SJCRH30 (cell line): Measurements from ENCODE around the gene KIF25. TPM values are rescaled to one million over a fixed set of nuclear protein-coding genes. Genes with fewer than 3 reads are reported as not detected.

Experiments used
- DNase-seq, 2 experiments: peaks; one replicate each; pipeline ENCODE4 v3.0.0-alpha.2; 2015 to 2020
- H3K27ac ChIP-seq: fragments of 250-450 bp; sonication (Bioruptor Pico); 2 replicates; pipeline ENCODE4 v1.5.1; 2020; ENCODE audit warnings: mild to moderate bottlenecking, moderate library complexity
- H3K27me3 ChIP-seq: fragments of 250-450 bp; sonication (Bioruptor Pico); 2 replicates; pipeline ENCODE4 v1.5.1; 2020; ENCODE audit warnings: mild to moderate bottlenecking, moderate library complexity
- H3K36me3 ChIP-seq: fragments of 250-450 bp; sonication (Bioruptor Pico); 2 replicates; pipeline ENCODE4 v1.5.1; 2020; ENCODE audit warnings: mild to moderate bottlenecking, moderate library complexity
- H3K4me1 ChIP-seq: fragments of 250-450 bp; sonication (Bioruptor Pico); 2 replicates; pipeline ENCODE4 v1.5.1; 2020; ENCODE audit warnings: mild to moderate bottlenecking, moderate library complexity
- H3K4me3 ChIP-seq: fragments of 250-450 bp; sonication (Bioruptor Pico); 2 replicates; pipeline ENCODE4 v1.5.1; 2020; ENCODE audit warnings: mild to moderate bottlenecking, moderate library complexity
- H3K9me3 ChIP-seq: fragments of 250-450 bp; sonication (Bioruptor Pico); replicated peaks from 2 replicates; pipeline ENCODE4 v1.5.1; 2020; ENCODE audit warnings: mild to moderate bottlenecking, moderate library complexity
- total RNA-seq: library from RNA; depleted of rRNA; stranded (reverse); fragments of >200 nt; shearing (Covaris generic); gene quantifications from 2 replicates; pipeline ENCODE4 v1.2.3, GENCODE V29; 2014

Gene KIF25
- total RNA-seq, 1 experiment from 2014 or later, result 0.51 TPM

DNA sequence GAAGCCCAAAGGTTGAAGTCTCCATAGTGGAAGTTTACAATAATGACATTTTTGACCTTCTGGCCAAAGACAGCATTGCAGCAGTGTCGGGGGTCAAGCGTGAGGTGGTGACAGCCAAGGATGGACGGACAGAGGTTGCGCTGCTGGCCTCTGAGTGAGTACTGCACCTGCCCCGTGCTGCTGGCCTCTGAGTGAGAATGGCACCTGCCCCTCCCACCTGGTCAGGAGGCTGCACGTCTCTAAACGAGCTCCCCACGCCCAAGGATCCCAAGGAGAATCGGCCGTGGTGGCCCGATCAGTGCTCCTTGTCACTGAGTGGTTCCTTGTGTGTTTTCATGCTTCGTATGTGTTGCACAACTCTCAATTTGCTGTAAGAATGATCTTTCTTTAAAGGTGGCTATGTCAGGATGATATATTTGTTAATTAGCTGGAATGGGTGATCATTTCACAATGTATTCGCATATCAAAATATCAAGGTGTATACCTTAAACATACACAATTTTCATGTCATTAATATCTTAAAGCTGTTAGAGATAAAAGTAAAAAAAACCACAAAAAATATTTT, 41.2 kb downstream of the KIF25 start:
- no peaks in the 10 kb centered on the region for H3K27me3 ChIP-seq
- H3K4me1 ChIP-seq, result peaks cover 17% of the 10 kb centered on the region
- DNase-seq, result no peak
- no peaks in the 10 kb centered on the region for H3K36me3 ChIP-seq
- H3K4me3 ChIP-seq, result no peak overlapping the region
- H3K9me3 ChIP-seq, result no peaks in the 10 kb centered on the region; the same call in 1 of the 2 replicates
- no peak overlapping the region for H3K27ac ChIP-seq

DNA sequence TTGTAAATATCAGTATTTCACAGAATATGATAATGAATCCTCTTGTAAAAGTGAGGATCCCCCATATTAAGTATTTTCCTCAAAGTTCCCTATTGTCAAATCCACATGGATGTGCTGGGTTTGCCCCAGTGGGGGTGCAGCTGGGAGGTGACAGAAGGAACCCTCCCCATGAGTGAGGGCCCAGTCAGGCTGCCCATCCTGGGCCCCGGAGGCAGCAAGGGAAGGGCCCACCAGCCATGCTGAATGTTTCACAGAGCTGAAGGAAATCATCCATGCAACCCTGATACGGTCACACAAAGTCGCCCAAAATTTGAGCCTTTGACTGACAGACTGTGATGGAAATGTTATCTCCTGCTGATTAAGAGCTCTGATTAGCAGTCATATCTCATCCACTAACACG, 41.8 kb downstream of the KIF25 start:
- no peaks in the 10 kb centered on the region for H3K27me3 ChIP-seq
- H3K4me3 ChIP-seq, result no peak overlapping the region
- DNase-seq, result no peak
- H3K9me3 ChIP-seq, result no peaks in the 10 kb centered on the region; the same call in 1 of the 2 replicates
- no peak overlapping the region for H3K27ac ChIP-seq
- H3K4me1 ChIP-seq, result peaks cover 17% of the 10 kb centered on the region
- H3K36me3 ChIP-seq, result no peaks in the 10 kb centered on the region

DNA sequence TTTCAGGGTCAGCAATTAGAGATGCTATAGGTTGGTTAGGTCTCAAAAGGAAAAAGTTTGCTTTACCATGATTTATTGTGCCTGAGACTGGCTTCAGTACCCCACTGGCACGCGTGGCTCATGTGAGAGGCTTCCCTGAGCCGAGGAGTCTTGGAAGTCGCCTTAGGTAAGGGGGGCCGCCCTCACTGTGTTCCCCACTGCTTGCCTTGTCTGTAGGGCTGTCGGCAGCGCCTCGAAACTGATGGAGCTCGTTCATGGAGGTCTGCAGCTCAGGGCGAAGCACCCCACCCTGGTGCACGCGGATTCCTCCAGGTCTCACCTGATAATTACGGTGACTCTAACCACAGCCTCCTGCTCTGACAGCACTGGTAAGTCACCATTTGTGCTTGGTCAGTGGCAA, 42.4 kb downstream of the KIF25 start:
- H3K9me3 ChIP-seq, result no peaks in the 10 kb centered on the region; the same call in 1 of the 2 replicates
- peaks cover 17% of the 10 kb centered on the region for H3K4me1 ChIP-seq
- DNase-seq, result no peak
- no peaks in the 10 kb centered on the region for H3K27me3 ChIP-seq
- no peak overlapping the region for H3K4me3 ChIP-seq
- no peaks in the 10 kb centered on the region for H3K36me3 ChIP-seq
- no peak overlapping the region for H3K27ac ChIP-seq

DNA sequence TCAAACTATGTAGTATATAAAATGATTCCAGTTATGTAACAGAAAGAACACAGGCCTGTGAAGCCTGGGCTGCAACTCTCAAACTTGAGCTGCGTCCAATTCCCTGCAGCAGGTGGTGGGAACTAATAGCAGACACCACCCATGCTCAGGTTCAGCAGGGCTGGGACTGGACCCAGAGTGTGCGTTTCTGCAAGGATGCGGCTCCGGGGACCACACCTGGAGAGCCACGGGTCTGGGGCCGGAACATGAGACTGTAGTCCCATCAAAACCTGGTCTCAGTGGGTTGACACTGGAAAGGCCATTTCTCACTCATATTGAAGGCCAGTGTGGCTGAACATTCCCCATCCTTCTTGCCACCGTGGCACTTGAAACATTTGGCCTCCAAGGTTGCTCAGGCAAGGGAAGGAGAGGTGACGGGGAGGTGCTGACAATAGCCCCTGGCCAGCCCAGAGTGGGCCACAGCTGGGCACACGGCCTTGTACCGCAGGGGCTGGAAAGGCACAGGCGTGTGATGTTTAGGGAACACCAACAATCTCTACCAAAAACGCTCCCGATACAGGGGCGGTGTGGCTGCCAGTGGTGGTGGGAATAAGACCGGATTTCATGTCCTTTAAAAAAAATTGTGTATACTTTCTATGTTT, 43.5 kb downstream of the KIF25 start:
- Histone ChIP-seq H3K9me3 (no peaks in the 10 kb centered on the region; the same call in 1 of the 2 replicates), H3K4me3 (no peak overlapping the region), H3K36me3 (no peaks in the 10 kb centered on the region), H3K4me1 (peaks cover 17% of the 10 kb centered on the region), H3K27me3 (no peaks in the 10 kb centered on the region), H3K27ac (no peak overlapping the region)
- no peak for DNase-seq

DNA sequence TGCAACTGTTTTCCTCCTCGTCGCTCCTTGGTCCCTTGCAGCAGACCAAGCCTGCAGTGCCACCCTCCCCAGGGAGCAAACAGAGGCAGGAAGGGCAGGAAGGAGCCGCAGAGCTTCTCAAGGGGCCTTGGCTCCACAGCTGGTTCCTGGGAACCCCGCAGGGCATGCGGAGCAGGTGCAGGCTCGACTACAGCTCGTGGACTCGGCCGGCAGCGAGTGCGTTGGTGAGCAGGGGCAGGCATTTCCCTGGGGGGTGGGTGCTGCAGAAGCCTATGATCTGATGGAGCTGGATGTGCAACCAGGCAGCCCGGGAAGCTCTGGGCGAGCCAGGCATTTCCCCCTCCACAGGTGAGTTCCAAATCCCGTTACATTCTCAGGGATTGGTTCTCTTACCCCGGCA, 44.5 kb downstream of the KIF25 start:
- Histone ChIP-seq H3K4me1 (peaks cover 10% of the 10 kb centered on the region), H3K27me3 (no peaks in the 10 kb centered on the region), H3K27ac (no peak overlapping the region), H3K36me3 (no peaks in the 10 kb centered on the region), H3K4me3 (no peak overlapping the region), H3K9me3 (no peaks in the 10 kb centered on the region; the same call in 1 of the 2 replicates)
- peak in 1 of 2 experiments; percentile 20 for DNase-seq

DNA sequence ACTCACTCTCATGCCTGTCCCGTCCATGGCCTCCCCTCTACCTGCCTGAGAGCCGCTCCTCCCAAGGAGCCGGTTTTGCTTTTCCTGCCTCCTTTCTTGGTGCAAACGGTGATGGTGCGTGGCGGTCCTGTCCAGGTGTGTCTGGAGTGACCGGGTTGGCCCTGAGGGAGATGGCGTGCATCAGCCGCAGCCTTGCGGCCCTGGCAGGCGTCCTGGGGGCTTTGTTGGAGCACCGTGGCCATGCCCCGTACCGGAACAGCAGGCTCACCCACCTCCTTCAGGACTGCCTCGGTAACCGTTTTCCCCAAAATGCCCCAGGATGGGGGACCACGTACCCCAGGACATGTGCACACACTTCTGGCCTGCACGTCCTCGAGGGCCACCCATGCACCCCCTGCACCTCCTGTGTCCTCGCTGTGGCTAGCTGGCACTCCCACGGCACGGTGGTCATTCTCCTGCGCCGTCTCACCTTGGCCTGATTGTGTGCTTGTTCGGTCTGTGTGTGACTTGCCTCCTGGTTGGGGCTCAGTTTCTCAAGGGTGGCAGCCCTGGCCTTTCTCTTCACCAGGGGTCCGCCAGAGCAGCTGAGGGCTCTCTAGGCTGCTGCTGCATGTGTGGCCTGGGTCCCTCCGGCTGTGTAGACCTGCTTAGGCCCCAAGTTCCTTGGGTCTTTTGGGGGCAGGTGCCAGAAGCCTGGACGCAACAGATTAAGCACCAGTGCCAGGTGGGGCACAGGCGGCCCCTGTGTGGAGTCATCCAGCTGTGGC, 45.1 kb downstream of the KIF25 start:
- Histone ChIP-seq H3K27ac (no peak overlapping the region), H3K9me3 (no peaks in the 10 kb centered on the region; the same call in 1 of the 2 replicates), H3K27me3 (no peaks in the 10 kb centered on the region), H3K4me3 (no peak overlapping the region), H3K4me1 (peaks cover 3% of the 10 kb centered on the region), H3K36me3 (no peaks in the 10 kb centered on the region)
- no peak for DNase-seq

DNA sequence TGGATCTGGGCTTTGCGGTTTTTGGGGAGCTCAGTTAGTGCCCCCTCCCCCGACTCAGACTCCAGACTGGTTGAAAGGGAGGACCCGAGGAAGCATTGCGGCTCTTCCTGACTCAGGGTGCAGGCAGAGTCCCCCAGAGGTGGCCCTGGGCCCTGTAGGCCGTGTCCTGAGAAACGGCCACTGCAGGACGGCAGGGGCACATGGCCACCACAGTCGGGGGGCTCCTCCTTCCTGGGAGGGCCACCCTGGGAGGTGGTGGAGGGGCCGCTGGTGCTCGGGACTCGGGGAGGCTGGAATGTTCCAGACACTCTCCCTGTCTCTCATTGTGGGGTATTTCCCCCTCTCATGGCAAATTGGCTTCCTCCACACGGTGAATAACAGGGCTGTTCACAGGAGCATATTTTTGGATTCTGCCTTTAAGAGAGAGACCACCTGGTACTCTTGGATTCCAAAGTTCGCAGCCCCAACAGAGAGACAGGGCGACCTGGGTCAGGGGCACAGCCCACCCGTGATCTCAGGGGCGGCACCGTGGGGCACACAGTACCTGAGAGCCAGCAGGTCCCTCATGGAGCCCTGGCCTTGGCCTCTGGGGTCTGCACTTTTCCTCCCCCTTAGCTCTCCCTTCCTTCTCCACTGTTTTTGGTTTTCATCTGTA, 45.8 kb downstream of the KIF25 start:
- no peak overlapping the region for H3K27ac ChIP-seq
- H3K4me1 ChIP-seq, result no peaks in the 10 kb centered on the region; the same call in 1 of the 2 replicates
- H3K9me3 ChIP-seq, result no peaks in the 10 kb centered on the region; the same call in 1 of the 2 replicates
- H3K27me3 ChIP-seq, result no peaks in the 10 kb centered on the region
- no peaks in the 10 kb centered on the region for H3K36me3 ChIP-seq
- no peak overlapping the region for H3K4me3 ChIP-seq
- DNase-seq, result no peak

DNA sequence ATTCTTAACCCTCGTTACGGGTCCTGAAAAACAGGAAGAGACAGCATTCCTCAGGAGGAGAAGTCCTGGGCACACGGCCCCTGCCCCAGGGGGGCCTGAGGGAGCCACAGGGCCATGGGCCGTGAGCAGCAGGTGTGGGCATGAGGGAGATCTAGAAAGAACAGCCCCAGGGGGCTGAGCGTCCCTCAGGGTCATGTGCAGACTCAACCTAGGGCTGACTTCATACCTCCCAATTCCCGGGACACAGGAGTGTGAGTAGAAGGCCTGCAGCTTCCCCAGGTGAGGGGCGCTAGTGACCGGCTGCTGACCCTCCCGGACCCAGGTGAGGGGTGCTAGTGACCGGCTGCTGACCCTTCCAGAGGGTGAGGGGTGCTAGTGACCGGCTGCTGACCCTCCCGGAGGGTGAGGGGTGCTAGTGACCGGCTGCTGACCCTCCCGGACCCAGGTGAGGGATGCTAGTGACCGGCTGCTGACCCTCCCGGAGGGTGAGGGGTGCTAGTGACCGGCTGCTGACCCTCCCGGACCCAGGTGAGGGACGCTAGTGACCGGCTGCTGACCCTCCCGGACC, 46.5 kb downstream of the KIF25 start:
- no peak for DNase-seq
- H3K4me3 ChIP-seq, result no peak overlapping the region
- no peak overlapping the region for H3K27ac ChIP-seq
- H3K4me1 ChIP-seq, result no peaks in the 10 kb centered on the region; the same call in 1 of the 2 replicates
- H3K36me3 ChIP-seq, result no peaks in the 10 kb centered on the region
- no peaks in the 10 kb centered on the region for H3K9me3 ChIP-seq
- 0 out of 2 replicates have a peak, but pooled peaks cover under 1% of the 10 kb centered on the region for H3K27me3 ChIP-seq

DNA sequence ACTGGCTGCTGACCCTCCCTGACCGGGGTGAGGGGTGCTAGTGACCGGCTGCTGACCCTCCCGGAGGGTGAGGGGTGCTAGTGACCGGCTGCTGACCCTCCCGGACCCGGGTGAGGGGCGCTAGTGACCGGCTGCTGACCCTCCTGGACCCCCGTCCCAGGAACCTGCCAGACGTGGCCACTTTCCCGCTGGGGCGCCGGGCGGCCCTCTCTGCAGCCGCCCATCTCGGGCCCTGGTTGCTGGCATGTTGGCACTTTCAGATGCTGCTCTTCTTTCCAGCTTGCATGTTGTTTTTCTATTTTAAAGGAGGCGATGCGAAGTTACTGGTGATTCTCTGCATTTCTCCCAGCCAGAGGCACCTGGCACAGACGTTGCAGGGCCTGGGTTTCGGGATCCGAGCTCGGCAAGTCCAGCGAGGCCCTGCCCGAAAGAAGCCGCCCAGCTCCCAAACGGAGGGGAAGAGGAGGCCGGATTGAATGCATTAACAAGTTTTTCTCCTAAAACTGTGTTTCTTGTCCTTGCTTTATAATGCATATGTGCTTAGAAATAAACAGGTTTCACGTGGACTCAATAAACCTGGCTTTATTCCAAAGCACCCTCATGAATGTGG, 47.2 kb downstream of the KIF25 start:
- no peak for DNase-seq
- Histone ChIP-seq H3K4me1 (no peaks in the 10 kb centered on the region; the same call in 1 of the 2 replicates), H3K9me3 (no peaks in the 10 kb centered on the region), H3K27ac (no peak overlapping the region), H3K27me3 (0 out of 2 replicates have a peak, but pooled peaks cover 3% of the 10 kb centered on the region), H3K4me3 (no peak overlapping the region), H3K36me3 (no peaks in the 10 kb centered on the region)

DNA sequence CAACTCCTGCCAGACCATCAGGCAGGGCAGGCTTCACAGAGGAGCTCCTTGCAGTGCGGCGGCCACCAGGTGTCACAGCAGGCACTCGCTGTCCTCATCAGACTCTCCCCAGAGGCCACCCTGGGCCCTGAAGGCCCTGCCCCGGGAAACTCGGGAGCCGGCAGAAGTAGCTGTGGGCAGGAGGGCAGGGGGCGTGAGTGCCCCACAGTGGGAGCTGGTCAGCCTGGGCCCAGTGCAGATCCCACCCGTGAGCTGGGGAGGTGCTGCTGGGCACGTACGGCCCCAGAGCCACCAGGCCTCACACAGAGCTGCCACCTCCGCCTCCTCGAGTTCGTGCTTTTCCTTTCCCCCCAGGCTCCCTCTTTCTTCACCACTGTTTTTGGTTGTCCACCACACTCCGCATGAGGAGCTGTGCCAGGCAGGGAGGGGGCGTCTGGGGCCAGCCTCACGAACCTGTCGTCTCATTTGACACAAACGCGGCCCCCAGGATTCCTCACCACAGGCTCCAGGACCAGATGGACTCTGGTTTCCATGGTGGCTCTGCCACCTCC, 47.7 kb downstream of the KIF25 start:
- no peak overlapping the region for H3K4me3 ChIP-seq
- H3K27me3 ChIP-seq, result 0 out of 2 replicates have a peak, but pooled peaks cover 3% of the 10 kb centered on the region
- H3K36me3 ChIP-seq, result no peaks in the 10 kb centered on the region
- DNase-seq, result no peak
- H3K27ac ChIP-seq, result no peak overlapping the region
- no peaks in the 10 kb centered on the region; the same call in 1 of the 2 replicates for H3K4me1 ChIP-seq
- H3K9me3 ChIP-seq, result no peaks in the 10 kb centered on the region

DNA sequence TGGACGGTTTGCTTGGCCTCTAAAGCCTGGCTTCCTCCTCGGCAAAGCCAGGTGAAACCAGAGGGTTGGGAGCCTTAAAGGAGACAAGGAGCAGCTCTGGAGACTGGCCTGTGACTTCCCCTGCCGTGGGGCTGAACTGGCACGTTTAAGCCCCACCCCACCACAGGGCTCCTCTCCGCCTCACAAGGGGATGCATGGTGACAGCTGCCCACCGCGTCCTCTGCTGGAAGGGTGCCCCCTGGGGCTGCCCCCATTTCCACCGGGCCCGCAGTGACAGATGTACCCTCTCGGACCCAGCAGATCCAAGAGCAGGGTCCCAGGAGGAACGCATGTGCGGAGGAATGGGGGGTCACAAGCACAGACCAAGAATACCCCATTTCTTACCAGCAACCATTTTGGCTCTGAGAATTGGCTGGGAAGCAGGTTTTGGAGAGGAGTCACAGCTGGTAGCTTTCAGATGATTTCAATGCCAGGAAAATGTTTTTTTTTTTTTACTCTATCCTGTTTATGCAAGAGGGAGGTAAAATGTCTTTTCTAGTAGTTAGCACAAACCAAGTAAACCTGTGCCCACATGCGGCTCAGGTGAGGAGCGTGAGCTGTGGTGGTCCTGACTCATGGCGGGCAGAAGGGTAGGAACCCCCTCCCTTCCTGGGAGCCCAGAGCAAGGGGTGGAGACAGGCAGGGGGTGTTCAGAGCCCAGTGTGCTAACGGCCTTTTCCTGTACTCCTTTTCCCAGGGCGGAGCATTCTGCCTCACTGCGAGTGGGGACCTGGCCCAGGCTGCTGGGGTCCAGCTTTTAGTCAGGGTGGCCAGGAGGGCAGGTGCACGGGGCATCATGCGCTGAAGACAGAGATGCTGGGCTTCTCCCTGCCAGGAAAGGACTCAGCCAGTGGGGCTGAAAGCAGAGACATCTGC, 48.5 kb downstream of the KIF25 start:
- DNase-seq, result no peak
- H3K4me1 ChIP-seq, result no peaks in the 10 kb centered on the region; the same call in 1 of the 2 replicates
- no peak overlapping the region for H3K27ac ChIP-seq
- H3K27me3 ChIP-seq, result peaks cover 3% of the 10 kb centered on the region; the same call in 1 of the 2 replicates
- H3K4me3 ChIP-seq, result no peak overlapping the region
- no peaks in the 10 kb centered on the region for H3K36me3 ChIP-seq
- no peaks in the 10 kb centered on the region for H3K9me3 ChIP-seq

DNA sequence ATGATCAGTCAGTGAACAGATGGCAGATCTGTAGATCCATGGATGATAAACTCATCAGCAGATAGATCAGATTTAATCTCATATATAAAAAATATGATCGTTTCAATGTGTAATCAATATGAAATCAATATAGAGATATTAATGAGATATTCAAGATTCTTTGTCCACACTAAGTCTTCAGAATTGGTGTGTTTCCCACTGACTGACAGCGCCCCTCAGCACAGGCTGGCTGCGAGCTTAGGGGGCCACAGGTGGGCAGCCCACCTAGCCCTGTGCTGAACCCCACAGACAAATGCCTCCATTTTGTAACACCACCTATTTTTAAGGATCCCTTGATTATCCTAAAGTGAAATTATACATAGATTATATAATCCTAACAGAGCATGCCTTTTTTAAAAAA, 49.2 kb downstream of the KIF25 start:
- no peak for DNase-seq

More for the DNA sequence above, 49.2 kb downstream of the KIF25 start:
- no peaks in the 10 kb centered on the region for H3K9me3 ChIP-seq
- no peak overlapping the region for H3K27ac ChIP-seq
- H3K36me3 ChIP-seq, result no peaks in the 10 kb centered on the region
- H3K4me1 ChIP-seq, result no peaks in the 10 kb centered on the region; the same call in 1 of the 2 replicates
- peaks cover 3% of the 10 kb centered on the region; the same call in 1 of the 2 replicates for H3K27me3 ChIP-seq
- H3K4me3 ChIP-seq, result no peak overlapping the region
